A549 (cell line): ENCODE measurements around the gene RGS1. TPM values are rescaled to one million over a fixed set of nuclear protein-coding genes. Genes with fewer than 3 reads are reported as not detected.

Experiments used
- ATAC-seq, 2 experiments: fragments of 200-7000 bp in 1 of 2; fragments of >200 bp in 1 of 2; cut with Nextera tagmentation in 1 of 2; cut with Tn5 transposase in 1 of 2; 3 replicates each; pipeline versions ENCODE4 v1.8.0 to v1.9.1; 2018 to 2020; ENCODE audit warnings: mild to moderate bottlenecking in 1 of 2, moderate library complexity in 1 of 2
- CTCF ChIA-PET: fragments of 300-600 bp; sonication (Branson Sonifier 250); formaldehyde crosslinking; extraction: SDS; loops from one replicate; lab custom pipeline; 2021; ENCODE audit warnings: antibody characterized with exemption, inconsistent platforms; lab: Yijun Ruan, JAX
- POLR2A ChIA-PET: fragments of 350-600 bp; formaldehyde crosslinking; extraction: SDS; loops from one replicate; lab custom pipeline; 2021; ENCODE audit warnings: antibody characterized with exemption, inconsistent platforms; lab: Yijun Ruan, JAX
- DNase-seq, 2 experiments: peaks; one replicate each; pipeline versions ENCODE4 v3.0.0 to v3.0.0-alpha.2; 2011 to 2016; ENCODE audit warnings: low read depth in 1 of 2, low spot score in 1 of 2
- FAIRE-seq: peaks from 2 replicates; lab custom pipeline; 2011; peaks lifted over from hg19 to GRCh38; lab: Jason Lieb, UNC
- H3K27ac ChIP-seq, 2 experiments: fragments of >200 bp; sonication (Bioruptor Twin); formaldehyde crosslinking; 3 replicates each; pipeline ENCODE4 v1.5.1; 2016 to 2017
- H3K4me1 ChIP-seq: fragments of >200 bp; sonication (Bioruptor Twin); formaldehyde crosslinking; 3 replicates; pipeline ENCODE4 v1.6.1; 2016
- H3K4me2 ChIP-seq: fragments of >200 bp; sonication (Bioruptor Twin); formaldehyde crosslinking; 3 replicates; pipeline ENCODE4 v1.6.1; 2016
- H3K4me3 ChIP-seq: fragments of >200 bp; sonication (Bioruptor Twin); formaldehyde crosslinking; 3 replicates; pipeline ENCODE4 v1.5.1; 2016
- H3K9me3 ChIP-seq: fragments of >200 bp; sonication (Bioruptor Twin); formaldehyde crosslinking; 3 replicates; pipeline ENCODE4 v1.6.1; 2016
- ATOH8 ChIP-seq: fragments of 250-450 bp; sonication (Bioruptor Pico); IDR thresholded peaks from 2 replicates; pipeline ENCODE4 v1.5.0; 2020; ENCODE audit warnings: low read depth, mild to moderate bottlenecking, moderate library complexity
- BHLHE40 ChIP-seq: IDR thresholded peaks from 2 replicates; pipeline ENCODE4 v1.6.1; 2012; ENCODE audit warnings: low read depth, low read length, inconsistent platforms
- CEBPB ChIP-seq, 2 experiments: fragments of >200 bp in 1 of 2; sonication (Bioruptor Twin) in 1 of 2; formaldehyde crosslinking in 1 of 2; IDR thresholded peaks; 2 replicates each; pipeline ENCODE4 v1.6.1; 2012 to 2016
- EHMT2 ChIP-seq: fragments of 200-600 bp; sonication (generic); IDR thresholded peaks from 2 replicates; pipeline ENCODE4 v1.6.1; 2016; ENCODE audit warnings: antibody characterized with exemption, low read depth, mild to moderate bottlenecking, moderate library complexity
- HDAC2 ChIP-seq: fragments of 200-600 bp; sonication (generic); IDR thresholded peaks from 2 replicates; pipeline ENCODE4 v1.6.1; 2016
- HOXB13 ChIP-seq: fragments of 250-450 bp; sonication (Bioruptor Pico); IDR thresholded peaks from 2 replicates; pipeline ENCODE4 v1.5.0; 2020; ENCODE audit warnings: low read depth, mild to moderate bottlenecking, moderate library complexity
- HOXB5 ChIP-seq: fragments of 250-450 bp; sonication (Bioruptor Pico); IDR thresholded peaks from 2 replicates; pipeline ENCODE4 v1.5.0; 2020; ENCODE audit warnings: mild to moderate bottlenecking, moderate library complexity
- JUN ChIP-seq, 2 experiments: fragments of >200 bp; sonication (Bioruptor Twin); formaldehyde crosslinking; IDR thresholded peaks; 2 replicates in 1 of 2; 3 replicates in 1 of 2; pipeline ENCODE4 v1.6.1; 2016 to 2017
- JUNB ChIP-seq: fragments of >200 bp; sonication (Bioruptor Twin); formaldehyde crosslinking; IDR thresholded peaks from 2 replicates; pipeline ENCODE4 v1.6.1; 2016
- MAX ChIP-seq: IDR thresholded peaks from 2 replicates; pipeline ENCODE4 v1.6.1; 2012
- MAZ ChIP-seq: fragments of 150-350 bp; IDR thresholded peaks from 2 replicates; pipeline ENCODE4 v1.6.1; 2014; ENCODE audit warnings: antibody characterized with exemption, low read depth, low read length, borderline replicate concordance
- MYC ChIP-seq: IDR thresholded peaks from 2 replicates; pipeline ENCODE4 v1.6.1; 2012; ENCODE audit warnings: mild to moderate bottlenecking, inconsistent platforms, low read length, improper control_type of control experiment, borderline replicate concordance
- NFE2L2 ChIP-seq: fragments of 150-350 bp; conservative IDR thresholded peaks from 2 replicates; pipeline ENCODE4 v1.6.1; 2014; ENCODE audit warnings: low read length
- PBX3 ChIP-seq: IDR thresholded peaks from 2 replicates; pipeline ENCODE4 v1.6.1; 2012
- POLR2A ChIP-seq: IDR thresholded peaks from 2 replicates; pipeline ENCODE4 v1.6.1; 2012; ENCODE audit warnings: mild to moderate bottlenecking, low read length
- RCOR1 ChIP-seq: fragments of 150-350 bp; IDR thresholded peaks from 2 replicates; pipeline ENCODE4 v1.6.1; 2014; ENCODE audit warnings: antibody characterized with exemption, low read length, low read depth
- RFX5 ChIP-seq: fragments of 450-650 bp; IDR thresholded peaks from 2 replicates; pipeline ENCODE4 v1.7.1; 2014; ENCODE audit warnings: antibody characterized with exemption, mild to moderate bottlenecking, moderate library complexity
- TFCP2L1 ChIP-seq: fragments of 250-450 bp; sonication (Bioruptor Pico); IDR thresholded peaks from 2 replicates; pipeline ENCODE4 v1.5.0; 2021; ENCODE audit warnings: mild to moderate bottlenecking
- USF2 ChIP-seq: fragments of 450-650 bp; IDR thresholded peaks from 2 replicates; pipeline ENCODE4 v1.6.1; 2014; ENCODE audit warnings: antibody characterized with exemption
- ZNF302 ChIP-seq: fragments of 250-450 bp; sonication (Bioruptor Pico); IDR thresholded peaks from 2 replicates; pipeline ENCODE4 v1.9.0; 2021; ENCODE audit warnings: inconsistent platforms, mild to moderate bottlenecking, moderate library complexity
- WGBS: methylation state at CpG from one replicate; pipeline ENCODE4 v1.1.6; 2017; ENCODE audit errors: missing lambda C conversion rate; 5-methylcytosine and 5-hydroxymethylcytosine counted together
- polyA plus RNA-seq, 4 experiments: library from polyadenylated mRNA; depleted of rRNA in 3 of 4; stranded (reverse); fragments of >200 nt; fragmentation: RNase III in 1 of 4; extraction: RNeasy Plus Mini Kit Qiagen cat#74134 plus additional on column Dnase treatment in 1 of 4; gene quantifications; 2 replicates in 3 of 4; 3 replicates in 1 of 4; pipeline ENCODE4 v1.2.3, GENCODE V29; 2011 to 2017
- TF ChIP-seq, protein P1 (sequence below): fragments of 150-350 bp; IDR thresholded peaks from 2 replicates; pipeline ENCODE4 v1.6.1; 2014; ENCODE audit warnings: low read depth, mild to moderate bottlenecking, low read length
- TF ChIP-seq, protein P2 (sequence below): fragments of >200 bp; sonication (Bioruptor Twin); formaldehyde crosslinking; IDR thresholded peaks from 2 replicates; pipeline ENCODE4 v1.6.1; 2016
- TF ChIP-seq, protein P3 (sequence below): fragments of 250-450 bp; sonication (Bioruptor Pico); IDR thresholded peaks from 2 replicates; pipeline ENCODE4 v1.5.0; 2021; ENCODE audit warnings: mild to moderate bottlenecking, moderate library complexity, borderline replicate concordance

RGS1 gene
- polyA plus RNA-seq, 2 of the 4 experiments (the other 2 are of a cell fraction), result not detected

- Histone ChIP-seq H3K9me3 (no peaks in the 10 kb centered on the region), H3K27ac (no peak overlapping the region), H3K4me2 (no peak overlapping the region), H3K4me3 (no peak overlapping the region), H3K4me1 (peaks cover 7% of the 10 kb centered on the region; the same call in 1 of the 3 replicates)
- FAIRE-seq, result no peak
- ChIA-PET CTCF (interaction anchor here (1.5 kb wide), 1 partner anchor 126 kb away, joined by 6 read pairs; no protein-coding TSS in a partner anchor), POLR2A (no interaction called here)
- DNase-seq, result no peak
- ATAC-seq, result no peak
- WGBS, result 69% methylated on average over 1 of the region's 1 CpG
- TF ChIP-seq RFX5, result no peak
- TF ChIP-seq NFE2L2, result no peak
- TF ChIP-seq USF2, result no peak
- no peak for TF ChIP-seq EHMT2
- no peak for TF ChIP-seq BHLHE40
- TF ChIP-seq MAX, result no peak
- TF ChIP-seq RCOR1, result no peak
- TF ChIP-seq, protein P1, sequence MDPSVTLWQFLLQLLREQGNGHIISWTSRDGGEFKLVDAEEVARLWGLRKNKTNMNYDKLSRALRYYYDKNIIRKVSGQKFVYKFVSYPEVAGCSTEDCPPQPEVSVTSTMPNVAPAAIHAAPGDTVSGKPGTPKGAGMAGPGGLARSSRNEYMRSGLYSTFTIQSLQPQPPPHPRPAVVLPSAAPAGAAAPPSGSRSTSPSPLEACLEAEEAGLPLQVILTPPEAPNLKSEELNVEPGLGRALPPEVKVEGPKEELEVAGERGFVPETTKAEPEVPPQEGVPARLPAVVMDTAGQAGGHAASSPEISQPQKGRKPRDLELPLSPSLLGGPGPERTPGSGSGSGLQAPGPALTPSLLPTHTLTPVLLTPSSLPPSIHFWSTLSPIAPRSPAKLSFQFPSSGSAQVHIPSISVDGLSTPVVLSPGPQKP, result no peak
- TF ChIP-seq HOXB13 (CRISPR knock-in tag), result no peak
- TF ChIP-seq JUN (IDR thresholded peaks at IDR 0.05), result no peak
- no peak for TF ChIP-seq MYC
- no peak for TF ChIP-seq MAZ
- no peak for TF ChIP-seq PBX3
- no peak for TF ChIP-seq ATOH8 (CRISPR knock-in tag)
- TF ChIP-seq, protein P2, sequence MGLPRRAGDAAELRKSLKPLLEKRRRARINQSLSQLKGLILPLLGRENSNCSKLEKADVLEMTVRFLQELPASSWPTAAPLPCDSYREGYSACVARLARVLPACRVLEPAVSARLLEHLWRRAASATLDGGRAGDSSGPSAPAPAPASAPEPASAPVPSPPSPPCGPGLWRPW, result no peak
- no peak for TF ChIP-seq JUNB
- no peak for TF ChIP-seq HDAC2
Measured at GRCh38 chr1:192600275-192600674, 24.7 kb downstream of the RGS1 start.

DNA sequence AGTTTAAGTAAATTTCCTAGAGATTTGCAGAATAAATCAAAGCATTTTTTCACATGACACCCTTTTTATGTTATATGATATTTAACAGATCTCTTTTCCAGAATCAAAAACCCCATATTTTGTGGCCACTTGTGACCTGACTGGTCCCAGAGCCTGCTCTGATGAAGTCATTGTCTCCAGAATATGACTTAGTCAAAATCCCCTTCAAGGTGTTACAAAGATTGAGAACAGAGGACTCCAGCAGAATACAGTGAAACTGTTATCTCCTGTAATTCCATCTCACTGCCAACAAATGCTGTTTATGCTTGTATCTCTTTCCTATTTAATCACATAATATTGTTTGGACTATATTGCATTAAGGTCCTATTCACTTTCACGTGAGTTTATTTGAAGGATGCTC lies 25.6 kb downstream of the RGS1 start:
- no peak for DNase-seq
- ChIA-PET POLR2A (no interaction called here), CTCF (no interaction called here)
- no peak overlapping the region for H3K4me3 ChIP-seq
- no peak for FAIRE-seq
- no peak overlapping the region for H3K4me2 ChIP-seq
- H3K9me3 ChIP-seq, result no peaks in the 10 kb centered on the region
- no peak for ATAC-seq
- no peak for TF ChIP-seq JUN (IDR thresholded peaks at IDR 0.05)
- TF ChIP-seq, protein P3, sequence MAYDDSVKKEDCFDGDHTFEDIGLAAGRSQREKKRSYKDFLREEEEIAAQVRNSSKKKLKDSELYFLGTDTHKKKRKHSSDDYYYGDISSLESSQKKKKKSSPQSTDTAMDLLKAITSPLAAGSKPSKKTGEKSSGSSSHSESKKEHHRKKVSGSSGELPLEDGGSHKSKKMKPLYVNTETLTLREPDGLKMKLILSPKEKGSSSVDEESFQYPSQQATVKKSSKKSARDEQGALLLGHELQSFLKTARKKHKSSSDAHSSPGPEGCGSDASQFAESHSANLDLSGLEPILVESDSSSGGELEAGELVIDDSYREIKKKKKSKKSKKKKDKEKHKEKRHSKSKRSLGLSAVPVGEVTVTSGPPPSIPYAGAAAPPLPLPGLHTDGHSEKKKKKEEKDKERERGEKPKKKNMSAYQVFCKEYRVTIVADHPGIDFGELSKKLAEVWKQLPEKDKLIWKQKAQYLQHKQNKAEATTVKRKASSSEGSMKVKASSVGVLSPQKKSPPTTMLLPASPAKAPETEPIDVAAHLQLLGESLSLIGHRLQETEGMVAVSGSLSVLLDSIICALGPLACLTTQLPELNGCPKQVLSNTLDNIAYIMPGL (CRISPR knock-in tag), result no peak
- no peak for TF ChIP-seq ZNF302
- no peak for TF ChIP-seq POLR2A
- no peak for TF ChIP-seq CEBPB (IDR thresholded peaks at IDR 0.05)
- TF ChIP-seq NFE2L2, result no peak
- no peak for TF ChIP-seq HOXB5
- no peak for TF ChIP-seq TFCP2L1
- WGBS, result 71% methylated on average over 1 of the region's 1 CpG
- no peak overlapping the region for H3K27ac ChIP-seq
- H3K4me1 ChIP-seq, result peaks cover 7% of the 10 kb centered on the region; the same call in 1 of the 3 replicates
